ENCODE results near the gene SLC7A8.

GRCh38 chr14:23079716-23080115 is 103.7 kb downstream of the SLC7A8 start:
- no peak for TF ChIP-seq YY1 (IDR thresholded peaks at IDR 0.05)
- TF ChIP-seq, protein P1, sequence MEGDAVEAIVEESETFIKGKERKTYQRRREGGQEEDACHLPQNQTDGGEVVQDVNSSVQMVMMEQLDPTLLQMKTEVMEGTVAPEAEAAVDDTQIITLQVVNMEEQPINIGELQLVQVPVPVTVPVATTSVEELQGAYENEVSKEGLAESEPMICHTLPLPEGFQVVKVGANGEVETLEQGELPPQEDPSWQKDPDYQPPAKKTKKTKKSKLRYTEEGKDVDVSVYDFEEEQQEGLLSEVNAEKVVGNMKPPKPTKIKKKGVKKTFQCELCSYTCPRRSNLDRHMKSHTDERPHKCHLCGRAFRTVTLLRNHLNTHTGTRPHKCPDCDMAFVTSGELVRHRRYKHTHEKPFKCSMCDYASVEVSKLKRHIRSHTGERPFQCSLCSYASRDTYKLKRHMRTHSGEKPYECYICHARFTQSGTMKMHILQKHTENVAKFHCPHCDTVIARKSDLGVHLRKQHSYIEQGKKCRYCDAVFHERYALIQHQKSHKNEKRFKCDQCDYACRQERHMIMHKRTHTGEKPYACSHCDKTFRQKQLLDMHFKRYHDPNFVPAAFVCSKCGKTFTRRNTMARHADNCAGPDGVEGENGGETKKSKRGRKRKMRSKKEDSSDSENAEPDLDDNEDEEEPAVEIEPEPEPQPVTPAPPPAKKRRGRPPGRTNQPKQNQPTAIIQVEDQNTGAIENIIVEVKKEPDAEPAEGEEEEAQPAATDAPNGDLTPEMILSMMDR (IDR thresholded peaks at IDR 0.05; ENCODE audit: low read depth, low read length, missing input control) = no peak
- TF ChIP-seq TAF1 (conservative IDR thresholded peaks at IDR 0.05) = no peak
- TF ChIP-seq SP1 (IDR thresholded peaks at IDR 0.05) = no peak
- TF ChIP-seq MAX (IDR thresholded peaks at IDR 0.05) = no peak
- TF ChIP-seq REST (IDR thresholded peaks at IDR 0.05) = no peak
- no peak for TF ChIP-seq ATF3 (IDR thresholded peaks at IDR 0.05)
- no peak for TF ChIP-seq GABPA (IDR thresholded peaks at IDR 0.05 in 1 of 2, conservative IDR thresholded peaks at IDR 0.05 in 1 of 2)

Data from liver (tissue), 3 donors.